Coronary artery (tissue), 2 donors: Measurements from ENCODE around the gene CLSTN3.

Experiments
- DNase-seq: peaks from one replicate; pipeline ENCODE4 v3.0.0-alpha.2; 2017; ENCODE audit warnings: low spot score
- H3K27ac ChIP-seq, 2 donors: fragments of 200-600 bp; sonication (generic); one replicate each; pipeline ENCODE4 v1.5.1; 2016 to 2019
- H3K4me3 ChIP-seq: fragments of 200-600 bp; sonication (generic); 2 replicates; pipeline ENCODE4 v1.5.1; 2016; ENCODE audit warnings: mild to moderate bottlenecking, moderate library complexity
- TF ChIP-seq, protein P1 (sequence below): fragments of 200-600 bp; sonication (generic); IDR thresholded peaks from one replicate; pipeline ENCODE4 v1.5.1; 2019; ENCODE audit warnings: antibody characterized with exemption

CLSTN3 gene

DNA sequence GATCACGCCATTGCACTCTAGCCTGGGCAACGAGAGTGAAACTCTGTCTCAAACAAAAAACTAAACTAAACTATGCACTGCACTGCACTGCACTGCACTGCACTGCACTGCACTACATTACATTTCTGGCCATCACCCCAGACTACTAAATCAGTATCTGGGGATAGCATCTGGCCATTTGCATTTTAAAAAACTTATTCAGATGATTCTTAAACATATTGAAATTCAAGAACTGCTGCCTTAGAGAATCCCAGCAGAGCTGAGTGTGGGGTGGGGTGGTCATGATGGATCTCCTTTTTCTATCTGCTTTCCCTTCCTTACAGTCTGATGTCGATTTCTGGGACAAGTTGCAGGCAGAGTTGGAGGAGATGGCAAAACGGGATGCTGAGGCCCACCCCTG lies 72.9 kb downstream of the CLSTN3 start:
- no peak for DNase-seq
- no peak overlapping the region for H3K27ac ChIP-seq
- TF ChIP-seq, protein P1, sequence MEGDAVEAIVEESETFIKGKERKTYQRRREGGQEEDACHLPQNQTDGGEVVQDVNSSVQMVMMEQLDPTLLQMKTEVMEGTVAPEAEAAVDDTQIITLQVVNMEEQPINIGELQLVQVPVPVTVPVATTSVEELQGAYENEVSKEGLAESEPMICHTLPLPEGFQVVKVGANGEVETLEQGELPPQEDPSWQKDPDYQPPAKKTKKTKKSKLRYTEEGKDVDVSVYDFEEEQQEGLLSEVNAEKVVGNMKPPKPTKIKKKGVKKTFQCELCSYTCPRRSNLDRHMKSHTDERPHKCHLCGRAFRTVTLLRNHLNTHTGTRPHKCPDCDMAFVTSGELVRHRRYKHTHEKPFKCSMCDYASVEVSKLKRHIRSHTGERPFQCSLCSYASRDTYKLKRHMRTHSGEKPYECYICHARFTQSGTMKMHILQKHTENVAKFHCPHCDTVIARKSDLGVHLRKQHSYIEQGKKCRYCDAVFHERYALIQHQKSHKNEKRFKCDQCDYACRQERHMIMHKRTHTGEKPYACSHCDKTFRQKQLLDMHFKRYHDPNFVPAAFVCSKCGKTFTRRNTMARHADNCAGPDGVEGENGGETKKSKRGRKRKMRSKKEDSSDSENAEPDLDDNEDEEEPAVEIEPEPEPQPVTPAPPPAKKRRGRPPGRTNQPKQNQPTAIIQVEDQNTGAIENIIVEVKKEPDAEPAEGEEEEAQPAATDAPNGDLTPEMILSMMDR = no peak
- no peak overlapping the region for H3K4me3 ChIP-seq

GRCh38 chr12:7205091-7205490 lies 74.9 kb downstream of the CLSTN3 start:
- H3K27ac ChIP-seq = no peak overlapping the region
- TF ChIP-seq, protein P1 = no peak
- no peak overlapping the region for H3K4me3 ChIP-seq
- no peak for DNase-seq

- DNase-seq = no peak
- Histone ChIP-seq H3K27ac (no peak overlapping the region), H3K4me3 (no peak overlapping the region)
- TF ChIP-seq, protein P1 = no peak
Observed at GRCh38 chr12:7206691-7207090, 76.5 kb downstream of the CLSTN3 start.

DNA sequence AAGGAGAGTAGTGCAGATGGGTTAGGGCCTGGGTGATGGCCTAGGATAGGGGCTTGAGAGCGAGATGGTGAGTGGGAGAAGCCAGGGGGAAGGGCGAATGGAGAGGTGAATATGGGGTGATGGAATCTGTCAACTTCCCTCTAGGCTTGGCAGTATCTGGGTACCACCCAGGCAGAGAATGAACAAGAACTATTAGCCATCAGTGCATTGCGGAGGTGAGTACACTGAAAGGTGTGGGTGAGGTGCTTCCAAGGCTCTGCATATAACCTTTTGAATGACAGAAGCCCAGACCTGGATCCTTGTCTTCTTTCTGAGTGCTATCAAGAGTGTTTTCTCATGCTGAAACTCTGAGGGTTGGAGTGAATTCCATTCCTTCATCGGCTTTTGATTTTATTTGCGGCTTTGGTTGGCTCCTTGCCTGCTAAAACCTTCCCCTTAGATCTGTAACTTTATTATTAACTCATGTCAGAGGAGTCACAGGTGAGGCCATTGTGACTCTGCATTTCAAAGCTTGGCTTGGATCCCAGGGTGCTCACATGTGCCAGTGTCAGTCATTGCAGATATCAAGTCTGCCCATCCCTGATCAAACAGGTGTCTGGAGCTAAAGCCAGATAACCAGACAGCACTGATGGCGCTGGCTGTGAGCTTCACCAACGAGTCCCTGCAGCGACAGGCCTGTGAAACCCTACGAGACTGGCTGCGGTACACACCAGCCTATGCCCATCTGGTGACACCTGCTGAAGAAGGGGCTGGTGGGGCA lies 77.9 kb downstream of the CLSTN3 start:
- no peak for DNase-seq
- TF ChIP-seq, protein P1 = no peak
- H3K4me3 ChIP-seq = no peak overlapping the region
- no peak overlapping the region for H3K27ac ChIP-seq
